Ammon's horn (tissue), 1 donor: ENCODE results near the gene PALLD.
"Not testable (repeated sequence)": the region's sequence is repeated elsewhere in the genome, so short reads cannot be mapped to it uniquely, and the experiment has no call there.

Source experiments
- DNase-seq: peaks from one replicate; pipeline ENCODE4 v3.0.0-alpha.2; 2016; ENCODE audit warnings: low spot score

Gene PALLD

DNA sequence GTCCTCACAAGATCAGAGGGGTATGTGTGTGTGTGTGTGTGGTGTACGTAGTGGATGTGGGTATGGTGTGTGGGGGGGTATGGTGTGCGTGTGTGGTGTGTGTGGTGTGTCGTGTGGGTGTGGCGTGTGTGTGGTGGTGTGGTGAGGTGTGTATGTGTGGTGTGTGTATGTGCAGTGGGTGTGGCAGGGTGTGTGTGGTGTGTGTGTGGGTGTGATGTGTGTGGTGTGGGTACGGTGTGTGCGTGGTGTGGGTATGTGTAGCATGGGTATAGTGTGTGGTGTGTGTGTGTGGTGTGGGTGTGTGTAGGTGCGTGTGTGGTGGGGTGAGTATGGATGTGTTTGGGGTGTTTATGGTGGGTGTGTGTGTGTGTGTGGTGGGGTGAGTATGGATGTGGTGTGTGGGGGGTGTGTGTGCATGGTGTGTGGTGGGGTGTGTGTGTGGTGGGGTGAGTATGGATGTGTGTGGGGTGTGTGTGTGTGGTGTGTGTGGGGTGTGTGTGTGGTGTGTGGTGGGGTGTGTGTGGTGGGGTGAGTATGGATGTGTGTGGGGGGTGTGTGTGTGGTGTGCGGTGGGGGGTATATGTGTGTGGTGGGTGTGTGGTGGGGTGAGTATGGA lies 182.0 kb downstream of the PALLD start:
- no peak for DNase-seq

DNA sequence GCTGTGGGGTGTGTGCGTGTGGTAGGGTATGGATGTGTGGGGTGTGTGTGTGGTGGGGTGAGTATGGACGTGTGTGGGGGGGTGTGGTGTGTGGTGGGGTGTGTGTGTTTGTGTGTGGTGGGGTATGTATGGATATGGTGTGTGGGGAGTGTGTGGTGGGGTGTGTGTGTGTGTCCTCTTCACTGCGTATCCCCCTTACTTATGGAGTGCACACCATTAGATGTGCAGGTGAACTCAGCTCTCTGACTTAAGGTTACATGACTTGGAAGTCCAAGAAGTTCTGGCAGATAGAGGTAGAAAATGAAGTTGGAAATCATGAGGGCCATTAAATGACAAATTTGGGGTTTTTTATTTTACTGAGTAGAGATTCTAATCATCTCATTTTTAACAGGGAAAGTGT lies 182.5 kb downstream of the PALLD start:
- DNase-seq: no peak

DNA sequence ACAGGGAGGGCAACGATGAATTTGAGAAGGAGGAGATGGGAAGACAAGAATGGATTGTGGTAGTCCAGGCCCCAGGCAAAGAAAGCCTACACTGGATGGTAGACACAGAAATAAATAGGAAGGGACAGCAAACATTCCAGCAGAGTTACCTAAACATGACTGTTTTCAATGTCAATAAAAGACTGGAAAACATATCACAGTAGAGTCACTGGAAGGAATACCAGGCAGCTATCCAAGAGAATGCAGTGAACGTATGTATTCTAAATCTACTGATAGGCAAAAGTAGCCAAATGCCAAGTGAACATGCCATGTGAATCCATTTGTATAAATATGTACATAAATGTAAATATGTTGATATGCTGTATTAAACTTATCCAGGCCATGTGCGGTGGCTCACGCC lies 183.0 kb downstream of the PALLD start:
- no peak for DNase-seq

DNA sequence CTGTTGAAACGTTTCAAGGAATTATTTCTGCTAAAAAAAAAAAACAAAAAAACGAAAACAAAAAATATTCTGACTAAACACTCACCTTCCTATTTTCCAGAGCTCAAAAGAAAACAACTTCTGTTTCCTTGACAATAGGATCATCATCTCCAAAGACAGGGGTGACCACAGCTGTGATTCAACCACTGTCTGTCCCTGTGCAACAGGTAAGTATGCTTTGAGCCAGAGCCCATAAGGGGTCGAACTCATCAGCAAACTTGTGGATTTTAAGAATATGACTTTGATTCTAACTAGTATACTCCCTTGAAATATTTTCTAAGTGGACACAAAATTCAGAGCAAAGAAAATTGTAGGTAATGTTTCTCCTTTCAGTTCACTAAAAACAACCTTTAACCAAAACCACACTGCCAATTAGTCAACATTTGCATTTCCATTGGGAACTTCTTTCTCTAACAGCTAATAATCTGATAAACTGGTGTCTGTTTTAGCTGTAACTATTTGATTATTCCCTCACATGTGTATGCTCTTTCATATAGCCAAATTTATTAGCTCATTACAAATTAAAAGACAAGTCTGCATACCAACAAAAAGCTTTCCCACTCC lies 186.1 kb downstream of the PALLD start:
- no peak for DNase-seq

DNA sequence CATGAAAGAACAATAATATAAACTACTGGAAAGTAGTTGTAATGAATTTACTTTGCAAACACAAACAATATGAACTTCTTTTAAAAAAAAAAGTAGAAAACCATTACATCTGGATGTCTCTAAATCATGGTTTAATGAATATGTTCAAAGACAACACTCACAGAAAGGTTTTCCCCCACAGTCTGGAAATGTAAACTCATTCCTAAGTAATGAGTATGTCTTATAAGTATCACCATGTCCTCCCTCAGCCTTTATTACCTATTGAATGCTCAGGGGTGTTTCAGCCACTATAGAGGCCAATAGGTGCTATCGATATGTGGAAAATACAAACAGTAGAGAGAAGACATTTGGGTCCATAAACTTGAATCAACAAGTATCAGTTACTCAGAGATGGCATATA lies 186.7 kb downstream of the PALLD start:
- DNase-seq: no peak

GRCh38 chr4:168685136-168685809 lies 188.4 kb downstream of the PALLD start:
- no peak for DNase-seq

- DNase-seq: no peak
These were observed 191.7 kb downstream of the PALLD start for GRCh38 chr4:168688584-168688983.

- no peak for DNase-seq
These were observed 192.9 kb downstream of the PALLD start for GRCh38 chr4:168689791-168690190.

GRCh38 chr4:168690199-168690598 lies 193.3 kb downstream of the PALLD start:
- DNase-seq: no peak

DNA sequence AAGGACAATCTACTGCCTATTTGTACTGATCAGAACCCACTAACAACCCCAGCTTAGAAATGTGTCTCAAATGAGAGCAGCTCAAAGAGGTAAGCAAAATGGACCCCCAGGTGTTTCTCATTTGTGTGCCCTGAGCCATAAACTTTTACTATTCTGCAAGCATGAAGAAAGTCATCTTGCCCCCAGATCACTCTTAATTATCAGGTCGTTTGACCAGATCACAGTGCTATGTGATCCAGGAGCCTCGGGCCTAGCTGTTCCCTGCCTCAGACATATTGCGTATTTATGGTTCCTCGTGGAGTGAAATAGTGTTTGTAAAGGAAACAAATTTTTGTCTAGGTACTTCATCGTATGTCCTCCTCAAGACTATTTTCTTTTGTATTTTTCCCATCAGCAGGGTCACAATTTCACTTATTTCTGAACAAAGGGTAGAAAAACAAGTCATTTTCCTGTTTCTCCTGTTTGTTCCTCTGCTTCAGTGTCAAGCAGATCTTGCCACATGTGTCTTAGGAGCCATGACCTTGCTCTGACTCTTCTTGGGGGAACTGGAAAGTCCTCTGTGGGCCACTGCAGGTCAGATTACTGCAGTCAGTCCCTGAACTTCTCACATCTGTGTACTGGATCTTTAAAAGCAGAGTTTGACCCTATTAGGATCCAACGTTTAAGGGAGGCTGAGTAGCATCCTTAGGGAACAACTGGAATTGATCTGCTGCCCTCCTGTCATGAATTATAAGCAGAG lies 194.9 kb downstream of the PALLD start:
- no peak for DNase-seq

GRCh38 chr4:168693750-168694490 lies 197.1 kb downstream of the PALLD start:
- no peak for DNase-seq

GRCh38 chr4:168694667-168695066 lies 197.8 kb downstream of the PALLD start:
- no peak for DNase-seq

GRCh38 chr4:168695288-168695687 lies 198.4 kb downstream of the PALLD start:
- no peak for DNase-seq

GRCh38 chr4:168696280-168696679 lies 199.4 kb downstream of the PALLD start:
- DNase-seq: no peak

DNA sequence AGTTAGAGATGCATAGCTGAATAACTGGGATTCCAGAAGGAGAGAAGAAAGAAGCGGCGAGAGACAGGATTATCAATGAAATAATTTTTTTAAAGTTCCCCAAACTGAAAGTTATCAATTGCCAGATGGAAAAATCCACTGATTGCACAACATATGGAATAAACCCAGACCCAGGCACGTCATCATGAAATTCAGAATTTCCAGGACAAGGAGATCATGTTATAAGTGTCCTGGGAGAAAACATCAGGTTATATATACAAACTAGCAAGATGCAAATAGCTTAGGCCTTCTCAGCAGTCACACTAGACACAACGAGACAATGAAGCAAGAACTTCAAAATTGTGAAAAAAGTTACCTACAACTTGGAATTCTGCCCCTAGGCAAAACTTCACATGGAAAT lies 200.0 kb downstream of the PALLD start:
- DNase-seq: no peak

DNA sequence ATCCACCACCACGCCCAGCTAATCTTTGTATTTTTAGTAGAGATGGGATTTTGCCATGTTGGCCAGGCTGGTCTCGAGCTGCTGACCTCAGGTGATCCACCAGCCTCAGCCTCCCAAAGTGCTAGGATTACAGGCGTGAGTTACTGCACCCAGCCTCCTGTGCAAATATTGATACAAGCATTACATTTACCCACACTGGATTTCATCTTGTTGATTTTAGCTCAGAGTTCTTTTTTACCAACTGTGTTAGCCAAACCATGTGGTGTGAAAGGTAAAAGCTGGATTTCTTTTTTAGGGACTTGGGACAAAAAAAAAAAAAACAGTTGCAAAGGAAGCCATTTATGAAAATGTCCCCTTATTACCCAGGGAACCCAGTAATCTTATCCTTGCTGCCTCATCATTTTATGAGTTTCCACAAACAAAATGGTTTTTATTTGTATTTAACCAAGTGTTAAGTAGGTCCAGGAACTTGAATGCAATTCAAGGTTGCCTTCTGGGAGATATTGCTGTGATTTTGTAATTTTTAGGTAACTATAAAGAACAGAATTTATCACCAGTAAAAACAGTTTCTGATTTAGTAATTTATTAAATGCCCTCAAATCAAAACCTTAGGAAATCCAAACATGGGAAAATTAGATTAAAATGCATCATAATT lies 202.5 kb downstream of the PALLD start:
- DNase-seq: no peak

GRCh38 chr4:168701061-168701460 lies 204.2 kb downstream of the PALLD start:
- no peak for DNase-seq

DNA sequence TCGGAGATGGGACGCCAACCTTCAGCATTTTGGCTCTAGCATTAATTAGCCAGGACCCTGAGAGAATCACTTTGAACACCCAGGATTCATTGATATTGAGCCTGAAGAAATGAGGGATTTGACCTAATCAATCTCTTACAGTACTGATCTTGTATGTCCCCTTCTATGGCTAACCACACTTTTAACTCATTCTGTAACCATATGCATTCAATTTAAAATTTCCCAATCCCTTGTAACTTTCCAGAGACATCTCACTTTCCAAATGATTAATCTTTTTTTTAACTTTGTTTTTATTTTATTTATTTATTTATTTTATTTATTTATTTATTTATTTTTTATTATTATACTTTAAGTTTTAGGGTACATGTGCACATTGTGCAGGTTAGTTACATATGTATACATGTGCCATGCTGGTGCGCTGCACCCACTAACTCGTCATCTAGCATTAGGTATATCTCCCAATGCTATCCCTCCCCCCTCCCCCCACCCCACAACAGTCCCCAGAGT lies 205.8 kb downstream of the PALLD start:
- DNase-seq: not testable (repeated sequence)

DNA sequence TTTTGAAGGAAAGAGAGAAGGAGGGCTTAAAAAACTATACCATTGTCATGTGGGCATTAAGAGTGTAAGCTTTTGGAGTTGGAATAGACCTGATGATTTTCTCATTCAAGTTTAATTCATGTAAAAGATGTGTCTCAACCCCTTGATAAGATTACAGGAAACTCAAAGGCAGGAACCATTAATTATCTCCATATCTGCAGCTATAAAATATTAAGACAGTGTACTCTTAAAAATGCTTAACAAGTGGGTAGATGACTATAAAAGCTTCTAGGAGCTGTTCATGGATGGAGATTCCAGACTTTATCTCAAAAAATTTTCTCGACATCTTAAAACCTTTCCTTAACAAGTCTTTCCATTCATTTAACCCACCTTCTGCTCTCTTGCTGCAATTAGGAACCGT lies 208.3 kb downstream of the PALLD start:
- no peak for DNase-seq

- no peak for DNase-seq
These were observed 210.4 kb downstream of the PALLD start for GRCh38 chr4:168707205-168707604.

DNA sequence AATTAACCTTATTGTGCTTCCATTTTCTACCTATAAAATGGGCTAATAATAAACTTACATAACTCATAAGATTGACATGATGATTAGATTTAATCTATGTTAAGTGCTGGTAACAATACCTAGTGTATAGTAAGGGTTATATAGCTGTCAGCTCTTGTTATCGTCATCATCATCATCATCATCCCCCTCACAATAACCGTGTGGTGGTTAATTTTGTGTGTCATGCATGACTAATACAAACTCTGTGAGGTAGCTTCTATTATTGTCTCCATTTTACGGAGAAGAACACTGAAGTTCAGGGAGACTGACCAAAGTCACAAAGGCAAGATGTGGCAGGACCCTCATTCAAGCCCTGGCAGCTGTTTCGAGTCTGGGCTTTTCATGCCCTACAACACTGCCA lies 211.3 kb downstream of the PALLD start:
- no peak for DNase-seq
